ENCODE data around the gene PLEKHG7.

The PLEKHG7 gene

DNA sequence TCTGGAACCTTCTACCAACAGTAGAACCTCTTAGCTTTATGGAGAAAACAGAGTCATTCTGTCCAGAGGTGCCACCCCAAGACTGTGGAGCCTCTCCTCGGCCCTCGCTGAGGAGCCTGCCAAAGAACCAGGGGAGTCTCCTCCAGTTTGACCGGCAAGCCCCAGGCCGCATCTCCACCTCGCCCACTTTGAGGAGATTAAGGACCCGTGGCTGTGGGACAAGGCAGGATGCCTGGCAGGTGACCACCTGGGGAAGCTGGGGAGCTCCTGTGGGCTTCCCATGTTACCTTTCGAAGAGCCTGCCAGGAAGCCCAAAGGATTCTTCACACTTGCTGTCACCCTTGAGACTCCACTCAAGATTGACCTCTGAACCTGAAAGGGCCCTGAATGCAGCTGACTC lies 3.8 kb downstream of the PLEKHG7 start:
- DNase-seq (ENCODE audit: low read depth, low spot score) = no peak

DNA sequence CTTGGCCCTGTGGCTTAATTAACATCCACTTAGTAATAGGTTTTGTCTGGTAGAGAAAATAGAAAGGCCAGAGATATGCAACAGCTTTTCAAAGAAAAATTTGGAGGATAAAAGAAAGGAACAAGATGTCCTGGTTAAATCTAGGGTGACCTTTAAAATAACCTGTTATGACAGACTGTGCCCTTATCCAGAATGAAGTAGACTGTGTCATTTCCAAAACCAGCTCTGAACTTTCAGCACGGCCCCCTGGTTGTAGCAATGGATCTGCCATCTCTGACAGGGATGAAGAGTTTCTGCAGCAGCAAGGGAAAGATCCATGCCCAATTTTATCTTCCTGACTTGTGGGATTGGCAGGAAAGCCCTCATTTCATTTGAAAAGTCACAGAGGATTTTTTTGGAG lies 5.1 kb downstream of the PLEKHG7 start:
- DNase-seq (ENCODE audit: low read depth, low spot score) = no peak

DNA sequence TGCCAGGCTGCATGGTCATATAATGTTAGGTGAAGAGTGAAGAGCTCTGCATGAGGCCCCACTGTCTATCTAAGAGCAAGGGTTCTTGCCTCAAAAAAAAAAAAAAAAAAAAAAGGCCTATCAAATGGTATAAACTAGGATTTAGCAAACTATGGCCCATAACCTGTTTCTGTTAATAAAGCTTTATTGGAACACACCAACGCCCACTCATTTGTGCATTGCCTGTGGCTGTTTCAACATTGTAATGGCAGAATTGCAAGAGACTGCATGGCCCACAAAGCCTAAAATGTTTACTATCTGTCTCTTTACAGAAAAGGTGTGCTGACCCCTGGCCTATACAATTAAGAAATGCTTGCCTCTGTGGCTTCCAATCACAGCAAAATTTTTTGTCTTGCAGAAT lies 12.8 kb downstream of the PLEKHG7 start:
- no peak for DNase-seq (ENCODE audit: low read depth, low spot score)

DNA sequence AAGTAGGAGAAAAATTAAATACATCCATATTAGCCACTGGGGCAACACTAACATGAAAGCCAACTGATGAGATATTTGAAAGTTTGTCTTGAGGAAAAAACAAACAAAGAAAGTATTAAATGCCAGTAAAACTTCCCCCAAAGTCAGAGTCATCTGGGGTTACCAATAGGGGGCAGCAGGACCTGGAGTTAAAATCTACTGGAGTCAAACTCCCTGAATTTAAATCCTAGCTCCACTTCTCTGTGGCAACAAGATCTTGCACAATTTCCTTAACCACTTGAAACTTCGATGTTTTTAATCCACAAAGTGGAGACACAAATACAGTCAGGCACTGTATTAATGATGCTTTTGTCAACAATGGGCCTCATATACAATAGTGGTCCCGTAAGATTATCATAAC lies 14.4 kb downstream of the PLEKHG7 start:
- DNase-seq (ENCODE audit: low read depth, low spot score) = no peak

DNA sequence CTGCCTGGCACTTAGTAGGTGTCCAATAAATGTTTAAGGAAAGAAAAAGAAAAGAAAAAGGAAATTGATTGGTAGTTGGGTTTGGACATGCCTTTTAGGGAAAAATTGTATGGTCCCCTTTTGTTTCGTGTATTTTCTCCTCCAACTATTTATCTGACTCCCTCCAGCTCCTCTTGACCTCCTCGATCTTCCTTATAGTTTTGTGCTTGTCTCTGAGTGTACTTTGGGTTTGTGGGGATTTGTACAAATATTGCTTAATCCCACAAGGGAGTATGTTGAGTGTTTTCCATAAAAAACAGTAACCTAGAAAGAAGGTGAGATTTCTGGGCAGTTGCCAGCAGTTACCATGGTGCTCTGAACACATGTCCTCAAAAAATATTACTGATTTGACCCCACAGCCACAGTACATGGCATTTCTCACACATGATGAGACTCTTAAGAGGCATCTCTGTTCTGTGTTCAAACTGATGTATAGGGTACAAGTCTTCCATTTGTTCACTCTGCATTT lies 15.7 kb downstream of the PLEKHG7 start:
- DNase-seq (ENCODE audit: low read depth, low spot score) = no peak

DNA sequence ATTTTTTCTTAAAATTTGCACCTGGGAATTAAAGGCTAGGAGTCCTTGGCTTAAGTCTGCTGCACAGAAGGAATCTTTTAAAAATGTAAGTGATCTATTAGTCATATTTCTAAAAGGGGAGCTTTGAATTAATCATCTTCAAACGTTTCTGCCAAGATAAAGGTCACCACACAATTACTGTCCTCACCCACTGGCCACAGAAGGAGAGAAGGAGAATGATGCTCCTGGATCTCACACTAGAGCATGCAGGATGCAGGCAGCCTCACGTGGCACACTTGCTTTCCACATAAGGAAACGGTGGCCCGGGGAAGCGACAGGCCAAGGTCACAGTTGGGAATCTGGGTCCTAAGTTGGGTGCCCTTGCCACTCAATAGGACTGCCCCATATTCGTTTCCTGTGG lies 16.9 kb downstream of the PLEKHG7 start:
- DNase-seq (ENCODE audit: low read depth, low spot score) = no peak

DNA sequence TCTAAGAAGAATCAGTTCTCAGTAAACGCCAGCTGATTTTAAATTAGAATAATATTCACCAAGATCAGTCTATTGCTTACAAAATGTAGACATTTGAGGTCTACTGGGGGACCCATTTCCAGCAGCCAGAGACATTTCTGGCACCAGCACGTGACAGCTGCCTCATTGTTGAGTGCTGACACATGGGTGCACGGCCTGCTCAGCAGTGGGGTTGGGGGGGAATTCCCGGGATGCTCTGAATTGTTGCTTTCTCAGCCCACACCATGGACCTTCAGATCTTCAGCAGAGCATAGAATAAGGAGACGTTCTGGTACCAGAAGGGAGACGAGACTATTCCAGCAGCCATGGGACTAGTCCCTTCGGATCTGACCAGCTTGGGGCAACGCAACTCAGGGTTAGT lies 18.3 kb downstream of the PLEKHG7 start:
- no peak for DNase-seq (ENCODE audit: low read depth, low spot score)

DNA sequence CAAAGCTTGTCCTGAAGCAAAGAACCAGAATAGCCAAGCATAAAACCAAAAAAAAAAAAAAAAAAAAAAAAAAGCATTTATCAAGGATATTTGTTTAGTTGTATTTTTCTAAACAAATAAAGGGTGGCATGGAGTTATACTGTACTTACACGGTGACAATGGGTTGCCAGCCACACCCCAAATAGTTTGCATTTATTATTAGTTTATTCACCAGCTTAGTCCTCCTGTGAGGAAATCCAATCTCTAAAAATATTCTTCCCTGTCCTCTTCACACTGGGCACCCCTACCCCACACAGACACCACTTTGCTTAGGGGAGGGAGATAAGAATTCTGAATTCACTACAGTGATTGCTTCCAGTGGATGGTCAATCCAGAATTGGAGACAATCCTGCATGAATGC lies 18.9 kb downstream of the PLEKHG7 start:
- no peak for DNase-seq (ENCODE audit: low read depth, low spot score)

DNA sequence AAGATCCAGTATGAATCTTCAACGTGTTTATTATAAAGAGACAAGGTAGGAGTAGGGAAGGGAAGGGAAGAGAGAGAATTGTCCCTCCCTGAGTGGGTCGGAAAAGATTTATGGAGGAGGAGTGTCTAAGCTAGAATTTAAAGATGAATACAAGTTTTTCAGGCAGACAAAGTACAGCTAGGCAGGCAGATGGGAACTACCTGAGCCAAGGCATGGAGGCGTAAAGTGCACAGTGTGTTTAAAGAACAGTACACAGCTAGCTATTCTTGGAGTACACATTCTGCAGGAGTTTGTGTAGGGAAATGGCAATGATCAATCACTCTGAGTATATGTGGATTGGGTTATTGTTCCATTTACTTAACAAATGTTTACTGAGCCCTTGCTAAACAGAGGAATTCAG lies 20.1 kb downstream of the PLEKHG7 start:
- DNase-seq (ENCODE audit: low read depth, low spot score) = no peak

DNA sequence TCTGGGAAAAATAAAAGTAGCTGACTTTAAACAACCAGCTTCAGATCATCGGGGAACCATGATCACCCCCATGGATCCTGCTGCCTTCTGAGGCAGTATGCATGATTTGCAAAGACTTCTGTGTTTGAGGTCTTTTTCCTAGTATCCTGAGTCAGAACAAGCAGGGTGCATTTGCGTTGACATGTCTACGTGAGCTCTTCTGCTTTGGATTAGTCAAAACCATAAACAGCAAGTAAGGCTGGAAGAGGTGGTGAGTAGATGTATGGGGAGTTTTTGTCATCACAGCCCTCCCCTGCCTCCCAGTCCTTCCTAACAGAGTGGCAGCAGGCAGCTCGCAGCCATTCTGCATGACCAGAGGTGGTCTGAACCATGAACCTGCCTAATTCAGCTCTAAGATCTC lies 24.1 kb downstream of the PLEKHG7 start:
- no peak for DNase-seq (ENCODE audit: low read depth, low spot score)

DNA sequence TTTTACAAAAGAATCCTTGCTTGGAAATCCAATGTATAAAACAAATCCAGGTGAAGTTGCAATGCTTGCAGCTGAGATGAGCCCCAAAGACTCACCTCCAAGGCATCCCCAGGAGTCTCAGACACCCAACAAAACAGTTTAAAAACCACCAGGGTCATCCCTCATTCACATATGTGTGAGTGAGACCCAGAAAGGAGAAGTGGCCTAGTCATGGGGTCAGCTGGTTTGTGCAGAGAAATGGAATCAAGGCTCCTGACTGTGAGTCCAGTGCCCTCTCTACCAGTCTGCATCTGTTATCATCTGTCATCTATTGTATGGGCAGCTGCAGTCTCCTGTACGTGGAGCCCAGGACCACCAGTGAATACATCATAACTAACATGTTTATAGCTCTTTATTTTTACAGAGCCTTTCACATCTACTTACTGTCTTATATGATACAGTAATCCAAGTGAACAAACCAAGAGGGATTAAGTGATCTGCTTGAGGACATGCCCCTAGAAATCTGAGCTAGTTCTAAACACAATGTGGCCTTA lies 27.1 kb downstream of the PLEKHG7 start:
- no peak for DNase-seq (ENCODE audit: low read depth, low spot score)

DNA sequence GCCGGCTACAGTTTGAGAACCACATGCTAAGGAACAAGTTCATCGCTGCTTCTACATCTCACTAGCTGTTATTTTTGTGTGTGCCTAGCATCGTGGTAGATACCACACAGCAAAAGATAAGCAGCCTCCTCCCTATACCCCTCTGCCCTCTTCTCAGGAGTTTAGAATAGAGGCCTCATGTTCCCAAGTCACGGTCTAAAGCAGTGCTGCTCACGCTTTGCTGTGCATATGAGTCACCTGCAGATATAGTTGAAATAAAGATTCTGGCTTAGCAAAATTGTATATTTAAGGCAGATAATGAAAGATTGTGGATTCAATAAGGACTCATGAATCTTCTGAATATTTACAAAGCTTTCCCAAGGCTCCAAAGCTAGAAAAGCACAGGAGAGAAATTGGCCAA lies 28.0 kb downstream of the PLEKHG7 start:
- no peak for DNase-seq (ENCODE audit: low read depth, low spot score)

DNA sequence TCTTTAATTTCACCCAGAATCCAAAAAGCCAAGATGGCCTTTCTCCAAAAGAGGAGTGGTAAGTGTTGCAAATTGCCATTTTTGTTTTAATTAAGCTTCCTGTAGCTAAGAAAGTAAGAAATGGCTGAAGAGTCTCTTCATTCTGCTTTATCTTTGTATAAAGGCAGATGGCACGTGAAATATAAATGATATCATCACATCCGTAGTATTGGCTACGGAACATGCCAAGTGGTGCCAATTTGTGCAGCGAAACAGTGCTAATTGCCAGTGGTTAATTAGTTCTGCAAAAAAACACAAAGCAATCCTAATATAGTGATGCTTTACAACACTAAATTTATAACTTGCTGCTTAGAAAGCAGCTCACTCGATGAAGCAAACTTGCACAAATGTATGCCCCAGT lies 29.4 kb downstream of the PLEKHG7 start:
- DNase-seq (ENCODE audit: low read depth, low spot score) = no peak

DNA sequence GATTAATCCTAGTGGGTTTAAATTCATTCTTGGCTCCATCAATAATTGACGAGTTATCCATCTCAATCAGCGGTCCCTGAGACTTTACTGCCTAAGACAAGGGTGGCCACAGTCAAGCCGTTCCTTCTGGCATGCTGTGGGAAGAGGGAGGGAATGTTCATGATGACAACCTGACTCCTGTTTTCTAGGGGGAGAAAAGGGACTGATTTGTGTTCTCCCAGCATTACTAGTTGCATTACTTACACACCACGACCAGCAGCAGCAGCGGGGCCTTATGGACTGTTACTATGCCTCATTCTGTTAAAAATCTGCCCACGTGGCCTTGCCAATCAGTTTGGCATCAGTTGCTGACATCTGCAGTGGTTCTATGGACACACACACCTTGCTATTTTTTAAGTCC lies 29.9 kb downstream of the PLEKHG7 start:
- DNase-seq (ENCODE audit: low read depth, low spot score) = no peak

DNA sequence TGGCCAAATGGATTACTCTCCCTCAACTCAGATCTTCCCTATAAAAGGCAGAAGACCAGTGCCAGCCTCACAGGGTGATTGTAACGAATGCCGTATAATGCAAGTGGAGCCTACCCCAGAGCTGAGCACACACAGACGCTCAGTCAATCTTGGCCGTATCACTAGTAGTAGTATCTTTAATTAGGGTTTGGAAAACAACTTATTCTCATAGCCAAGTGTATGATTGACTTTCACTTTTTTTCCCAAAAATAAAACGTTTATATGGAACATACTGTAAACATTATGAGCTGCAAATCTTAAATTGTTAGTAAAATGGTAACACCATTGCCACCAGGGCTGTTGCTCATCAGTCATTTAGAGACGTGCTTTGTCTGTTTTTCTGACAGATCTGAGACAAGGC lies 30.4 kb downstream of the PLEKHG7 start:
- DNase-seq (ENCODE audit: low read depth, low spot score) = no peak

DNA sequence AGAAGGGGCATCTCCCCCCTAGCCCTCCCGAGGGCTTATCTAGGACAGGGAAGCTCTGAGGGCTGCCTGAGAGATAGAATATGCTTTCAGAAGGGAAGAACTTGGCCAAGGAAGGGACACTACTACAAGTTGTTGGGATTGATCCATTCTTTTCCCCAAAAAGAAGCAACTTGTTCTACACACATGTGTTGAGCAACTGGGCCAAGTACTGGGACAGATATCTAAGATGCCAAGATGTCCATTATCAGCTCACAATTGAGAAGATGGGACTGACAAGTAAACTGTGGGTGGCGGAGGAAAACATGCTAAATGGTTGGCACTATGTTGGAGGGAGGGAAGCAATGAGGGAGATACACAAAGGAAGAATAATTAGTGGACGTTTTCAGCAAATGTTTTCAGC lies 30.9 kb downstream of the PLEKHG7 start:
- no peak for DNase-seq (ENCODE audit: low read depth, low spot score)

DNA sequence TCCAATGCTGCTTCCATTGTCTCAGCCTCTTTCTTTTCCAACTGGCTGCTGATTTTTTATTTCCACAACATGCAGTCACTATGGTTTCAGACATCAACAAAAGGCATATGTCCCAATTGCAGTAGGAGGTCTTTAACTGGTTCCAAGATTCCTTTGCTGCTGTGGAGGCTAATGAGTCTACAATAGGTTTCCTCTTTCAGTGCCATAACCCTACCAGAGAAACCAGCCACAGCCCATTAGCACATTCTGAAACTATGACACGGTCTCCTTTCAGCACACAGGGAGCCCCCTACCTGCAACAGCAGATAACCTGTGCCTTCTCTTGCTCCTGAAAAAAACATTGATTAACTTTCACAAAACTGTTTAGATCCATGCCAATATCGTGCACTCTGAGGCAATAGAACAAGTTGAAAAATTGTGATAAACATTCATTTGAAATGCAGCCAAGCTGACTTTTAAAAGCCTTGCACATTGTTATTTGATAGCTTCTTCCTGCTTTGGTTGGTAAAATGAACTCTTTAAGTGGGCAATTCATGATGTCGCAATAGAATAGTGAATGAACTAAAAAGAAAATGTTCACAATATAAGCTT lies 32.4 kb downstream of the PLEKHG7 start:
- DNase-seq (ENCODE audit: low read depth, low spot score) = no peak

DNA sequence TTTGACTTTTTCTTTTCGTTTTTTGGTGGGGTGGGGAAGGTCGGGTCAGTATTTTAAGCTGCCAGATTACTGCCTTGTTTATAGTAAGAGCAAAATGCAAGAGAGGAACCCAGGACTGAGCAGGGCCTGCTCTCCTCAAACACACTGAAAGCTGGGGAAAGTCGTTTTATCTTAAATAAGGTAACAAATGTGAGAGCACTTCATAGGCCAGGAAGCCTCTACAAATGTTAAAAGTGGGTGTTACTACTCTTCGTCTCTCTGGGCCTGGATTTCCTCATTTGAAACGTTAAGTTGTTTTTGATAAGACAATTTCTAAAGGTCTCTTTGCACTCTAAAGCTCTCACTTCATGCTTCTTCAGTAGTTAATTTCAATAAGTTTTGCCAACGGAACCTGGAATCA lies 33.8 kb downstream of the PLEKHG7 start:
- no peak for DNase-seq (ENCODE audit: low read depth, low spot score)

DNA sequence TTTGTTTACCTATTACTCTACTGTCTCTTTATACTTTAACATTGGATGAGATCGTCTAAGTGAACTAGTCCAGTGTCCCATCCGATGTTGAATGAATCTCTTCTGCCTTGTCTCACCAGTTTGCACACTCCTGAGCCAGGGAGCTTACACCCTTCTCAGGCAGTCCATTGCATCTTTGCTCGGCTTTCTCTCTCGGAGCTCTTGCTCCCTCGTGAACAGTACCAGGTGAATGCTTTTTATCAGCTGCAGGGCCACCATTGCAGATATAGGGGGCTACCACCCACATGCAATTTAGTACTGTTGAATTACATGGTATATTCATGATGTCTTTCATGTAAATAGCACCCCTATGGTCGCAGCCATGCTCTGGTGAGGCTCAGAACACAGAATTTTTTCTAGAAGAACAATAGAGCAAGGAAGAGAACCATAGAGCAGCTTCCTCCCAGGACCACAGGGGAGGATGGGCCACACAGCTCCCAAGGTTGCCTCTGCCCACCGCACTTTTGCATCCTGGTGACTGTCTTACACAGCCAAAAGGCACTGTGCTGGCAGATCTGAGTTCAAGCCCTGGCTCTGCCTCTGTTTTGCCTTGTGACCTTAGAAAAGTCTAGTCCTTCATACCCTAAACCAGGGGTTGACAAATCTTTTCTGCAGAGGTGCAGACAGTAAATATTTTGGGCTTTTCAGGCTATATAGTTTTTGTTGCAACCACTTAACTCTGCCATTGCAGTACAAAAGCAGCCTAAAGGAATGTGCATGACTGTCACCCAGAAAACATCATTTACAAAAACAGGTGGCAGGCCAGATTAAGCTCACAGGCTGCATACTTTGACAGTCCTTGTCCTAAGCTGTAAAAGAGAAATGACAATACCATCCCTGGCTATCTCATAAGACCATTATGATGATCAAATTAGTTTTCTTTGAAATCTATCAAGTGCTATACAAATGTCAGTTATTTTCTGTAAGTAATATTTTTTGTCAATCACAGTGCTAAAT lies 35.4 kb downstream of the PLEKHG7 start:
- no peak for DNase-seq (ENCODE audit: low read depth, low spot score)

DNA sequence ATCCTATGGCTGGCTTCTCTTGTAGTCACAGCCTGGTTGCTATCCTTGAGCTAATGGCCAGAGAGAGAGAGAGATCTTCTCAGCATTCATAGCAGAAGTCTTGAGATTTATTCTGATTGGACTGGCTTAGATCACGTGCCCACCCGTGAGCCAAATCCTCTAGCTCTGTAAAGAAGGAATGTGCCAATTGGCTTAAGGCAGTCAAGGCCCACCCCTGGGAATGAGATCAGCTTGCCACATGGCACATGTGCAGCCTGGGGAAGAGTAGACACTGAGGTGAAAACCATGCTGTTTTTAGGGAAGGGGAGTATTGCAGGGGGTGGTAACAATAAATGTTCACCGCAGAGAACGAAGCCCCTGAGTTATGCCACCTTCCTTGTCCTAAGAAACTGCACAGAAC lies 36.3 kb downstream of the PLEKHG7 start:
- DNase-seq (ENCODE audit: low read depth, low spot score) = no peak

DNA sequence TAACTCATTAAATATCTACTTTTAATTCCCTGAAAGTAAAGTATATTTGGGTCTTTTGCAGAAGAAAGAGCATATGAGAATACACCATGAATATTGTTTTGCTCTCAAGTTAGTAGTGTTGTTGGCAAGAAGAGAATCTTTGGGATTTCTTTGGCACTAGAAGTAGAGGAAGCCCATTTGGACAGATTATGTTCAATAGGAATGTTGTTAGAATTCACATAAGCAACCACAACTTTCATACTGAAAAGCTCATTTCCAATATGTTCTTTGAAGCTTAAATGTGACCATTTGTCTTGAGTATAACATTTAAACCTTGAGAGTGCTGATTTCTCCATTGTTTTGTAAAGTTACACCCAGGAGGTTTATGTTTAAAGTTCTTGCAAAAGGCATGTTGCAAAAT lies 37.6 kb downstream of the PLEKHG7 start:
- no peak for DNase-seq (ENCODE audit: low read depth, low spot score)

DNA sequence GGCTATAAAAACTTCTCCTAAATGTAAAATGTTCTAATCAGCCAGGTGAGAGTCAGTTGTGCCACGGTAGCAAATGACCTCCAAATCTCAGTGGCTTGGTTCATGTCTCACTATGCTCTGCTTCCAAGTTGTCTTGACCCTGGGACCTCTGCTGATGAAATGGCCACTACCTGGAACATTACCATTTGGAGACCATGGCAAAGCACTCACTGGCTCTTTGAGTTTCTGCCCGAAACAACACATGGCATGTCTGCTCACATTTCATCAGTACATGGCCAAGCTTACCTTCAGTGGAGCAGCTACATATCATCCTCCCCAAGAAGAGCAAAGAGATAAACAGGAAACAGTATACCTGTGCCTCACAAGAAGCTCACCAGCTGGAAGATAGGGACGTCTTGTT lies 40.2 kb downstream of the PLEKHG7 start:
- DNase-seq (ENCODE audit: low read depth, low spot score) = no peak

Data from activated CD4-positive, CD25-positive, alpha-beta regulatory T cell treated with anti-CD3 and anti-CD28 coated beads, Interleukin-2, amount 50 U/mL, for 16 hours (primary cell).